GM12873 (cell line): Measurements from ENCODE around the gene URM1.

Experiments
- TF ChIP-seq, protein P1 (sequence below): IDR thresholded peaks from 2 replicates; pipeline ENCODE4 v1.5.1; 2012; ENCODE audit warnings: low read depth, mild to moderate bottlenecking, moderate library complexity, low read length, control low read depth; ENCODE audit not compliant: insufficient read depth; ENCODE audit errors: missing control alignments

Gene URM1

DNA sequence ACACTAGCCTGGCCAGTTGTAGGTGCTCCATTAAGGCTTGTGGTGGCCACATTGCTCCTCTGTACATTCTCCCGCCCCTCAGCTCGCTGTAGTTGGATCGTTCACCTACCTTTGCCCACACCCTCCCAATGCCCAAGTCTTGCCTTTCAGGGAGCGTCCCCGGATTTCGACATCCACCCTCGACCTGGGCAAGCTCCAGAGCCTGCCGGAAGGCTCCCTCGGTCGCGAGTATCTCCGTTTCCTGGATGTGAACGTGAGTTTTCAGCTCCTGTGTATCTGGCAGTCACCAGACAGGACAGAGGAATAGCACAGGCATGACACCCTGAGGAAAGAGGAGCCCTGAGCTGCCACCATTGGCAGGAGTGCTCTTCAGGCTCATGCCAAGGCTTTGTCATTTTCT lies 45.5 kb upstream of the URM1 start:
- TF ChIP-seq, protein P1, sequence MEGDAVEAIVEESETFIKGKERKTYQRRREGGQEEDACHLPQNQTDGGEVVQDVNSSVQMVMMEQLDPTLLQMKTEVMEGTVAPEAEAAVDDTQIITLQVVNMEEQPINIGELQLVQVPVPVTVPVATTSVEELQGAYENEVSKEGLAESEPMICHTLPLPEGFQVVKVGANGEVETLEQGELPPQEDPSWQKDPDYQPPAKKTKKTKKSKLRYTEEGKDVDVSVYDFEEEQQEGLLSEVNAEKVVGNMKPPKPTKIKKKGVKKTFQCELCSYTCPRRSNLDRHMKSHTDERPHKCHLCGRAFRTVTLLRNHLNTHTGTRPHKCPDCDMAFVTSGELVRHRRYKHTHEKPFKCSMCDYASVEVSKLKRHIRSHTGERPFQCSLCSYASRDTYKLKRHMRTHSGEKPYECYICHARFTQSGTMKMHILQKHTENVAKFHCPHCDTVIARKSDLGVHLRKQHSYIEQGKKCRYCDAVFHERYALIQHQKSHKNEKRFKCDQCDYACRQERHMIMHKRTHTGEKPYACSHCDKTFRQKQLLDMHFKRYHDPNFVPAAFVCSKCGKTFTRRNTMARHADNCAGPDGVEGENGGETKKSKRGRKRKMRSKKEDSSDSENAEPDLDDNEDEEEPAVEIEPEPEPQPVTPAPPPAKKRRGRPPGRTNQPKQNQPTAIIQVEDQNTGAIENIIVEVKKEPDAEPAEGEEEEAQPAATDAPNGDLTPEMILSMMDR, result no peak

DNA sequence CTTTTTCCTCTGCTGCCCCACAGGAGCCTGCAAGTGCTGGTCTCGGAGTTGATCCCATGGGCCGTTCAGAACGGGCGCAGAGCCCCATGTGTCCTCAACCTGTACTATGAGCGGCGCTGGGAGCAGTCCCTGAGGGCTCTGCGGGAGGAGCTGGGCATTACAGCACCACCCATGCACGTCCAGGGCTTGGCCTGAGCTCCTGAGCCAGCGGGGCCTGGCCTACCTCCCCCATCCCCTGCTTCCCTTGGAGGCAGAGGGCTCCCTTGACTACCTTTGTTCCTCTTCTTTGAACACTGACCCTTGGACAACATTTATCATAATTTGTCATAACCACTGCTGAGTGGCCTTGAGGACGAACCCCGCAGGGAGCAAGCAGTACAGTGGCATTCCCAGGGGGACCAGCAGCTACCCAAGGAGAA lies 37.7 kb upstream of the URM1 start:
- TF ChIP-seq, protein P1, result no peak

- TF ChIP-seq, protein P1, result no peak
These were observed 36.0 kb upstream of the URM1 start for GRCh38 chr9:128335161-128335560.

DNA sequence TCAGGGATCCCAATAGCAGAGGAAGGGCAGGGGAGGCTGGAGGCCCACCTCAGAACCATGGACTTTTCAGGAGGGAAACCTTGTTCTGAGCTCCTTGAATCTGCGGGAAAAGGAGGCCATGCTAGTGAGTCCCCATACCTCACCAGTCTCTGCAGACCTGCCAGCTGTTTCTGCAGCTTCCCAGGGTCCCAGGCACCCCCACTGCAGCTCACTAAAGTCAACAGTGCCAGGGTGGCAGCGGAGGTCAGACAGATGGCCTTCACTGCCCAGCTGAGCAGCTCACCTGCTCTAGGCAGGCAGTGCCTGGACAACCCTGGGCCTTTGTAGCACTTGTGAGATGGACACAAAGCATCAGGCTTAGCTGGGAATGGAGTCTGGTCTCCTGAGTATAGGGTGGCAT lies 35.3 kb upstream of the URM1 start:
- TF ChIP-seq, protein P1, result no peak

- TF ChIP-seq, protein P1, result no peak
These were observed 33.2 kb upstream of the URM1 start for GRCh38 chr9:128337936-128338335.

GRCh38 chr9:128339761-128340690 lies 31.1 kb upstream of the URM1 start, which contains the start of gene SLC27A4:
Gene SLC27A4, plus strand, starts transcription at chr9:128340527. Its CDS starts 2,606 bp downstream, at chr9:128343133.
- TF ChIP-seq, protein P1, result no peak

DNA sequence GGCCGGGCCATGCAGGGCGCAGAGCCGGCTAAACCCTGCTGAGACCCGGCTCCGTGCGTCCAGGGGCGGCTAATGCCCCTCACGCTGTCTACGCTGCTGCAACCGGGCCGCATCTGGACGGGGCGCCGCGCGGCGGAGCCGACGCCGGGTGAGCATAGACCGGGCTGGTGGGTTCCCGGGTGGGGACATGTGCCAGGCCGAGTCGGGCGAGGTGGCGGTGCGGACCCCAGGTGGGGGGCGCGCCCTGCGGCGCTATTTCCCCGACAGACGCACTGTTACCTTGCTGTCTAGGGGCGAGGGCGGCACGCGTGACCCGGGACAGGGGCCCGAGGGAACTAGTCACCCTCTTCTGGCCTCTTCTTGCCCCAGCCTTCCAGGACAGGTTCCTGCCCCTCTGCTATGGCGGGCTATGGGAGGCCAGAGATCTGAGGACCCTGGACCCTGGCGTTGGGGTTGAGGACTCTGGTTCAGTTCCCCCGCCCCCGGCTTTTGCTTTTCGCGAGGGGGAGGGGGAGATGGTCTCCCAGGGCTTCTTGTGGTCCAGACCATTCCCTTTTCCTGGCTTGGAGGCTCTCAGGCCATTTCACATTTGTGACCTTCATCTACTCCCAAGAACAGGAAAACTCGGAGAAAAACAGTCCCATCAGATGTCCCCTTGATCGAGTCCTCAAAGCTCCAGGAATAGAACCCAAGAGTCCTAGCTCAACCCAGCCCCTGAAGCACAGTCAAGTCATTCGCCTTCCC lies 30.3 kb upstream of the URM1 start:
- TF ChIP-seq, protein P1, result no peak
